GM11168 (cell line): ENCODE data around the gene ANK3.

ENCODE experiments used
- in situ Hi-C: fragments of 300-500 bp; cut with MboI; formaldehyde crosslinking; loops from one replicate; pipeline ENCODE4 v1.12.0; 2022; ENCODE audit warnings: low sequenced_read_pairs; ENCODE audit not compliant: unreplicated experiment

ANK3 gene

GRCh38 chr10:60155943-60156683, 233.6 kb downstream of the ANK3 start:
- in situ Hi-C loops: no loop called here

DNA sequence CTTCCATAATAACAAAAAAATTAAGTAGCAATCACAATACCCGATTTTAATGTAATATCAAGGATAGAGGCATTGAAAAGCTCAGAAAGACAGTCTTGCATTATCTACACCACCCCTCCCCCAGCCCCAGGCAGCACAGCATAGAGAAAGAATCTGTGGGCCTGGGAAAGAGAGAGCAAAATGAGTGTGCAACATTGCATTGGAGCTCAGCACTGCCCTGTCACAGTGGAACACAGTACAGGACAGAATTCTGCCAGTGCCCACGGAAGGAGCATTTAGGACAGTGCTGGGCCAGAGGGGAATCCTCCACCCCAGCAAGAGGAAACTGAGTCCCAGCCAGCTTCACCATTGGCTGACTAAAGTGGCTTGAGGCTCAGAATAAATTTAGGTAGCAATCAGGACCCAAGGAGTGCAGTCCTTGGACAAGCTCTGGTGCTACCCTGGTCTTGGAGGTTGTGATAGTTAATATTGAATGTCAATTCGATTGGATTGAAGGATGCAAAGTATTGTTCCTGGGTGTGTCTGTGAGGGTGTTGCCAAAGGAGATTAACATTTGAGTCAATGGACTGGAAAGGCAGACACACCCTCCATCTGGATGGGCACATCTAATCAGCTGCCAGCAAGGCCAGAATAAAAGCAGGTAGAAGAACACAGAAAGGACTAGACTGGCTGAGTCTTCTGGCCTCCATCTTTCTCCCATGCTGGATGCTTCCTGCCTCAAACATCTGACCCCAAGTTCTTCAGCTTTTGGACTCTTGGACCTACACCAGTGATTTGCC, 234.4 kb downstream of the ANK3 start:
- in situ Hi-C loops: no loop called here

GRCh38 chr10:60149003-60149402, 240.7 kb downstream of the ANK3 start:
- in situ Hi-C loops: no loop called here

DNA sequence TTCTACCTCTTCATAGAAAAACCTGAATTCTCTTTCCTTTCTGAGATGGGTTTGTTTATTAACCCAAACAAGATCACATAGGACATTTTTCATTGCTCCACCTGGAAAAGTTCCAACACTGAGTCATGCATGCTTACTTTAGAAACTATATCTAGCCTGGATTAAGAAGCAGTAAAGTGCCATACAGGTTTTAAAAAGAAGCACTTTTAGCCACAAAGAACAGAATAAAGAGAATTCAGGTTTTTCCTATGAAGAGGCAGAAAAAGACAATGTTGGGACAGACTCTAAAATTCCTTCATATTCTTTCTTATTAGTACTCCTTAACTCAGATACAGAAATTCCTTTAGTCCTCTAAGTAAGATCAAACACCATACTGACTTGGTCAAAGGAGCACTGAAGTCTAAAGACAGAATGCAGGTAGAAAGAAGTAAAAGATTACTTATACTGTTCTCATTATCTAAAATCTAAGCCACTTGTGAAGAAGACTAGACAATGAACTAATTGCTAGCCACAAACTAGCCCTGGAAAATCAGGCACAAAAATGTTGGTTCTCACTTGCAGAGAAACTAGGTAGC, 241.3 kb downstream of the ANK3 start:
- in situ Hi-C loops: no loop called here

- in situ Hi-C loops: no loop called here
These were observed 242.0 kb downstream of the ANK3 start for GRCh38 chr10:60147576-60148265.

- in situ Hi-C loops: no loop called here
These were observed 242.7 kb downstream of the ANK3 start for GRCh38 chr10:60147025-60147424.

GRCh38 chr10:60144099-60144498, 245.6 kb downstream of the ANK3 start:
- in situ Hi-C loops: no loop called here

DNA sequence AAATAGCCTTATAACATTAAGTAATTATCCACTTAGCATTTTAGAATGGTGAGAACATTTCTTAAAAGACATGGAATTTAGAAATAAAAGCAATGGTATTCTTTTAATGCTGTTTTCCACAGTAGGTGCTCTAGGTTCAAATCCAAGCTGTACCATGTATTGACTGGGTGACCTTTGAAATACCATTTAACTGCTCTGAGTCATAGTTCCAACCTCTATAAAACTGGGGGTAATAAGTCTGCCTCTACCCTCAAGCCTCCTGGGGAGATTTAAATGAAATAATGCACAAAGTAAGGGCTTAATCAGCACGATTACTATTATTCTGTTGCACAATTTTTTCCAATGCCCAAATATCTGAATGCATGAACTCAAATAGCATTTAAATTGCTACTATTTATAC, 246.9 kb downstream of the ANK3 start:
- in situ Hi-C loops: no loop called here

DNA sequence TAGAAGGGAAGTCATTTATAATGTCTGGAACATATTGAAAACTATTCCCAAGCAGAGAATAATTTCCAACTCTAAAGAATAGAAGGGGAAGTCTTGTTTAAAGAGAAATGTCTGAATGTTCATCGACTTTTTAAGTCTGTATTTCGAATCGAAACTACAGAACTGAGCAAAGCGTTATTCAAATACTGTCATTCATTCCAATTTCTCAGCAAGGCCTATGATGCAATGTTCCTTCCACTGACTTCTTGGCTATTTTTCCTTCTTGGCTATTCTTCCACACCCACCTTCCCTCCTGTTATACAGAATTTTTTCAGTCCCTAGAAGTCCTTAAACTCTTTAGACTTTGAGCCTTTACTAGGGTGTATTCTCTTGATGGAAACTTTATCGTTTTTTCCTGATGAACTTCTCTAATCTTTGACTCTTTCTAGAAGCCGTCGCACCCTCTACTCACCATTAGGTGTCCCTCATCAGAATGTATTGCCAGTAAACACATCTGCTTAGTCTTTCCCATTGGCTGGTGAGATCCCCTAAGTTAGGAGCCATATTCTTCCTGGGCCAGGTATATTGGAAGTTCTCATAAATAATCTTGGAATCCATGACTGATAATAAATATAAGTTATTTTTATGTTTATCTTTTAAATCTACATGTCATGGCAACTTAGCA, 247.6 kb downstream of the ANK3 start:
- in situ Hi-C loops: no loop called here

GRCh38 chr10:60140651-60141632, 248.7 kb downstream of the ANK3 start:
- in situ Hi-C loops: no loop called here

DNA sequence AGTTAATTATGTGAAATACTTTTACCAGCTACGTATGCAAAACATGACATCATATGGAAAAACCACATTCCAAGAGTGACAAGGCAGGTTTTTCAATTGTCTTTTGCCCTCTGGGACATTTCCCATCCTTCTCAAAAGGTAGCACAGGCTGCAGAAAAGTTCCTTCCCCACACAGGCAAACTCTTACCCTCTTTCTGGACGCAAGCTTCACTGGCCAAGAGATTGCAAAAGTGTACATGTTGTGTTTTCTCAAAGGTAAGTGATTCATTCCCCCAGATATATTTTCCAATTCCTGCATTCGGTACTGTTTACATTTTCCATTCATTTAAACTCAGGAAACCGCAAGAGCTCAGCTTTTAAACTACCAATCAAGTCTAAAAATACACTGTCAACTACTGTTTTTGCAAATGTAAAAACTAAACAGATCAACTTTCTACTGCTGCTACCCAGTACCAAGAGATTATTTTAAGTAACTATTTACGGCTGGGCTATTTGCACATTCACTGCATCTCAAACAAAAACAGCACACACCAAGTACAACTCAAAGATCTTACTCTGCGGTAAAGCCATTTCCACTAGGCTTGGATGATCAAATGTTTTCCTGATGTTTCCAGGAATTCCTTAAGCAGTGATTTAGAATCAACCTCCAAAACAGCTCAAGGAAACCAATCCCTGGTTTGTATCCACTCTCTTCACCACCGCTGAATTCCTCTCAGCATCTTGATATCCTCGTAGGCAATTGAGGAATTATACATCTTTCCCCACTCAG, 249.7 kb downstream of the ANK3 start:
- in situ Hi-C loops: no loop called here

GRCh38 chr10:60139290-60139689, 250.4 kb downstream of the ANK3 start:
- in situ Hi-C loops: no loop called here

DNA sequence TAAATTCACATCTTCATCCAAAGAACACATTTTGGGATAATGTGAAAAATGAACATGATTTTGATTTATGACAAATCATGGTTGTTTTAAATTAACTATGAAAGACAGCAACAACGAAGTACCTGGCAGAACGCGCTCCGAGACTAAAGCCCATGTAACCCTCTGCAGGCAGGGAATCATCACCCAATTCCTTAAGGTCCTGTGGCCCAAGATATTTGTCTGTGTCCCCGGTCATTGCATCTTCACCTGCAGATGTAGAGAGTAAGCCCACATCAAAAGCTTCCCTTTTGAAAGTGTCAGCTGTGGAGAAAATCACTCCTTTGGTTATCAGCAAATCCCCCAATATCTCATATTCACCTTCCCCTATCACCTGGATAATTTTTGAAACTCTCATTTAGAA, 250.8 kb downstream of the ANK3 start:
- in situ Hi-C loops: no loop called here

DNA sequence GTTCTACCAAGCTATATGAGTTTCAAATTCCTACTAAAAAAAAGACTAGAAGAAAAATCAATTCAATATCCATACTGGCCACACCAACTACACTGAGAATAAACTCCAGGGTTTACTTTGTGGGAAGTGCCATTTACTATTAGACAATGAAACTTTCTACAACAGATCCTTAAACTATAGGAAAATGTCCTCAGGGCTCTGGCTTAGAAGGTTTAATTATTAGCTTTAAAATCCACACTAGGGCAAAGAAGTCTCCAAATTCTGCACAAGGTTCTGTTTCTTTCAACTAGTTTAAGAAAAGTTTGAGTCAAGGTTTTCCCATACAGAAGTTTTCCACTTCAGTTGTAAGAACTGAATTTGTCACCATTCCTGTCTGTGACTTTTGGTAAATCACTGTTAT, 251.6 kb downstream of the ANK3 start:
- in situ Hi-C loops: no loop called here

DNA sequence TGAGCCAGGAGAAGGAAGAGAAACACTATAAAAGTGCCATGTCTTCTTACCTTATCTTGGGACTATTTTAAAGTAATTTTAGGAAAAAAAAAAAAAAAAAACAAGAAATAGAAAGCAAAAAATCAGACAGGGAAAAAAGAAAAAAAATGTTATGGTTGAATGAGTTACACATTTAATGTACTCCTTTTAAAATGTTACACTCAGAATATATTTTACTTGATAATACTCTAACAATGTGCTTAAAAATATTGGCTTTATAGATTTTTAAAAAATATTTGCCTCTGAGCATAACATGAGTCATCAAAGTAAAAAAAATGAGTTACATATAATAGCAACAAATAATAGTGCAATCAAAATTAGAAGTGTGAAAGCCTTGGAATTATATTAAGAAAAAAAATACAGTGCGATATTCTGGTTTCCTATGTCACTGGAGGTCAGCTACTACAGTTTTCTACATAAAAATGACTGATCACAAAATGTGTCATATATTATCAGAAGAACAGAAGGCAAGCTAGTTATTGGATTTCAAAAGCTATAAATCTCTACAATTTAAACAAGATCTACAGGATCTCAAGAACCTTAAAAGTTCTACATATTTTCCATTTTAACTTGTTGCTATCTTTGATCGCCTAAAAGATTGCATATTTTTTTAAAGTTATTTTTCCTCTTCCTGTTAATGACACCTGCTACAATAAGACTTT, 252.2 kb downstream of the ANK3 start:
- in situ Hi-C loops: no loop called here

DNA sequence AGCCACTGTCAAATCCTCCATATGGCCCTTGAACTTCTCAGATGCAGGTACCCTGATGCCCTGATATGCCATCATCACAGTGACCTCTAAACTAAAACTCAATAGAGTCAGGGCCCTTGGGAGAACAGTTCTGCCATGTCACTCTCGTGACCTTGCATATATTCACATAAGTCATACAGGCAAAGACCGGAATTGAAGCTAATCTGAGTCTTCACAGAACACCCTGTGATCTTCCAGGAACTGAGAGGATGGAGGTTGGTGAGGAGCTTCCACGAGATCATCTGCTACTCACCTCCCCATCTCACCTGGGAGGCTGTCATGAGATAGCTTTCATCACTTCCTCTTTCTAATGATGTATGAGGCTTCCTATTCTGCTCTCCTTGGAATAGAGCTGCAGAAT, 254.7 kb downstream of the ANK3 start:
- in situ Hi-C loops: no loop called here

GRCh38 chr10:60134548-60134947, 255.1 kb downstream of the ANK3 start:
- in situ Hi-C loops: no loop called here

DNA sequence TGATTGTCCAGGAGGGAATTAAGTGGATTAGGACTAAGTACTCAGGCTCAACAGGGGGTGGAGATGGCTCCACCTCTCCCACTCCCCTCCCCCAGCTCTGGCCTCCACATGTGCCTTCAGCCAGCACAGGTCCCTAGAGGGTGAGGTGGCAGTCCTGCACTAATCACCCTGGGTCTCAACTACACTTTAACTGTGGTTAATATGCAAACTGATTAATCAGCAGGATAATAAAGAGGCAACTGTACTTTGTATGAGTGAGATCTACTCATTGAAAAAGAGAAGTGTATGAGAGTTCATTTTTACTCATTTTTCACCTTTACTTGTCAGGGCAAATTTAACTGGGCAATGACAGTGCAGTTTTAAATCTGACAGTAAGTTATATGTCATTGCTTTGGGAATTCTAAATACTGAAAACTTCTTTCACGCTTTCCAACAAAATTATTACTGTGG, 259.5 kb downstream of the ANK3 start:
- in situ Hi-C loops: no loop called here
